DND-41 (cell line): ENCODE measurements around the gene SOCS1.

Source experiments
- CTCF ChIP-seq: IDR thresholded peaks from 2 replicates; pipeline ENCODE4 v1.5.1; 2012; ENCODE audit warnings: borderline replicate concordance, low read length, moderate library complexity, mild to moderate bottlenecking; ENCODE audit not compliant: poor library complexity, severe bottlenecking; ENCODE audit errors: extremely low read depth
- EZH2 ChIP-seq: IDR thresholded peaks from 3 replicates; pipeline ENCODE4 v1.6.1; 2012; ENCODE audit warnings: borderline replicate concordance, low read depth, mild to moderate bottlenecking, moderate library complexity, low read length, inconsistent platforms; ENCODE audit not compliant: severe bottlenecking

- TF ChIP-seq CTCF (no peak), EZH2 (no peak)
These were observed 19.3 kb downstream of the SOCS1 start for GRCh38 chr16:11236461-11237254.
